Measurements from ENCODE around the gene TBC1D23.

- TF ChIP-seq, protein P1, sequence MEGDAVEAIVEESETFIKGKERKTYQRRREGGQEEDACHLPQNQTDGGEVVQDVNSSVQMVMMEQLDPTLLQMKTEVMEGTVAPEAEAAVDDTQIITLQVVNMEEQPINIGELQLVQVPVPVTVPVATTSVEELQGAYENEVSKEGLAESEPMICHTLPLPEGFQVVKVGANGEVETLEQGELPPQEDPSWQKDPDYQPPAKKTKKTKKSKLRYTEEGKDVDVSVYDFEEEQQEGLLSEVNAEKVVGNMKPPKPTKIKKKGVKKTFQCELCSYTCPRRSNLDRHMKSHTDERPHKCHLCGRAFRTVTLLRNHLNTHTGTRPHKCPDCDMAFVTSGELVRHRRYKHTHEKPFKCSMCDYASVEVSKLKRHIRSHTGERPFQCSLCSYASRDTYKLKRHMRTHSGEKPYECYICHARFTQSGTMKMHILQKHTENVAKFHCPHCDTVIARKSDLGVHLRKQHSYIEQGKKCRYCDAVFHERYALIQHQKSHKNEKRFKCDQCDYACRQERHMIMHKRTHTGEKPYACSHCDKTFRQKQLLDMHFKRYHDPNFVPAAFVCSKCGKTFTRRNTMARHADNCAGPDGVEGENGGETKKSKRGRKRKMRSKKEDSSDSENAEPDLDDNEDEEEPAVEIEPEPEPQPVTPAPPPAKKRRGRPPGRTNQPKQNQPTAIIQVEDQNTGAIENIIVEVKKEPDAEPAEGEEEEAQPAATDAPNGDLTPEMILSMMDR (IDR thresholded peaks at IDR 0.05): no peak
- TF ChIP-seq ZFX (IDR thresholded peaks at IDR 0.05; ENCODE audit: borderline replicate concordance): no peak
Observed at GRCh38 chr3:100319951-100320350, 59.2 kb downstream of the TBC1D23 start.
